ENCODE results near the gene STX2. TPM values are rescaled to one million over a fixed set of nuclear protein-coding genes. Genes with fewer than 3 reads are reported as not detected.
A peak's percentile ranks its signal among the peaks of the same experiment; 100 is the strongest.
"Not testable (repeated sequence)": the region's sequence is repeated elsewhere in the genome, so short reads cannot be mapped to it uniquely, and the experiment has no call there.

Gene STX2
- total and polyA plus RNA-seq, 3 donors from 2014 or later: 27.3 to 39.5 (median 33.5) TPM

GRCh38 chr12:130849561-130850417, 10.7 kb upstream of the STX2 start:
- no peaks in the 10 kb centered on the region for H3K9me3 ChIP-seq

GRCh38 chr12:130848785-130849305, 9.8 kb upstream of the STX2 start:
- WGBS, 2 donors: 91 to 100% methylated on average over 1 of the region's 1 CpG
- H3K4me3 ChIP-seq; DNase-seq; H3K27me3 ChIP-seq; H3K9me3 ChIP-seq; intact Hi-C loops (cut with DNase I; ENCODE audit: low total_unique reads); H3K27ac ChIP-seq; H3K36me3 ChIP-seq (ENCODE audit: low read depth, missing control alignments): not testable (repeated sequence)
- peaks cover 11% of the 10 kb centered on the region for H3K4me1 ChIP-seq

More at GRCh38 chr12:130849561-130850417, 10.7 kb upstream of the STX2 start:
- WGBS, 2 donors: 70 to 76% methylated on average over 7 of the region's 7 CpGs
- intact Hi-C loops (cut with DNase I; ENCODE audit: low total_unique reads): no loop called here
- Histone ChIP-seq H3K27ac (no peak overlapping the region), H3K27me3 (no peaks in the 10 kb centered on the region), H3K4me3 (no peak overlapping the region), H3K4me1 (peaks cover 11% of the 10 kb centered on the region), H3K36me3 (ENCODE audit: low read depth, missing control alignments) (no peaks in the 10 kb centered on the region)
- no peak for DNase-seq
- TF ChIP-seq POLR2A (IDR thresholded peaks at IDR 0.05) (no peak), CTCF (IDR thresholded peaks at IDR 0.05) (no peak)

- H3K9me3 ChIP-seq; H3K27ac ChIP-seq; DNase-seq; intact Hi-C loops (cut with DNase I; ENCODE audit: low total_unique reads); H3K27me3 ChIP-seq; H3K4me3 ChIP-seq; H3K36me3 ChIP-seq (ENCODE audit: low read depth, missing control alignments): not testable (repeated sequence)
- WGBS, 2 donors: 89 to 97% methylated on average over 6 of the region's 6 CpGs
- H3K4me1 ChIP-seq: peaks cover 11% of the 10 kb centered on the region
These were observed 9.1 kb upstream of the STX2 start for GRCh38 chr12:130848105-130848504.

- DNase-seq: no peak
- peaks cover 11% of the 10 kb centered on the region for H3K4me1 ChIP-seq
- intact Hi-C loops (cut with DNase I; ENCODE audit: low total_unique reads): no loop called here
- 45 to 53% methylated on average over 7 of the region's 7 CpGs for WGBS, 2 donors
- no peak overlapping the region for H3K4me3 ChIP-seq
- peak overlapping the region in 1 of 2 donors; percentile 74 for H3K27ac ChIP-seq
- H3K9me3 ChIP-seq: no peaks in the 10 kb centered on the region
- H3K27me3 ChIP-seq: no peaks in the 10 kb centered on the region
- H3K36me3 ChIP-seq (ENCODE audit: low read depth, missing control alignments): no peaks in the 10 kb centered on the region
- no peak for TF ChIP-seq CTCF (IDR thresholded peaks at IDR 0.05)
- no peak for TF ChIP-seq POLR2A (IDR thresholded peaks at IDR 0.05)
These were observed 8.1 kb upstream of the STX2 start for GRCh38 chr12:130847112-130847511.

- peaks cover 11% of the 10 kb centered on the region for H3K4me1 ChIP-seq
- TF ChIP-seq POLR2A (IDR thresholded peaks at IDR 0.05) (no peak), CTCF (IDR thresholded peaks at IDR 0.05) (no peak)
- no peaks in the 10 kb centered on the region for H3K36me3 ChIP-seq (ENCODE audit: low read depth, missing control alignments)
- H3K27me3 ChIP-seq: no peaks in the 10 kb centered on the region
- intact Hi-C loops (cut with DNase I; ENCODE audit: low total_unique reads): no loop called here
- DNase-seq: no peak
- no peak overlapping the region for H3K4me3 ChIP-seq
- H3K9me3 ChIP-seq: no peaks in the 10 kb centered on the region
- peak overlapping the region in 1 of 2 donors; percentile 74 for H3K27ac ChIP-seq
These were observed 7.3 kb upstream of the STX2 start for GRCh38 chr12:130846369-130846768.

Data from testis (tissue), 3 donors.